ENCODE data around the gene KCNK3. TPM values are rescaled to one million over a fixed set of nuclear protein-coding genes. Genes with fewer than 3 reads are reported as not detected.

The KCNK3 gene
- total RNA-seq, 1 donor from 2014 or later, result 21.7 TPM

DNA sequence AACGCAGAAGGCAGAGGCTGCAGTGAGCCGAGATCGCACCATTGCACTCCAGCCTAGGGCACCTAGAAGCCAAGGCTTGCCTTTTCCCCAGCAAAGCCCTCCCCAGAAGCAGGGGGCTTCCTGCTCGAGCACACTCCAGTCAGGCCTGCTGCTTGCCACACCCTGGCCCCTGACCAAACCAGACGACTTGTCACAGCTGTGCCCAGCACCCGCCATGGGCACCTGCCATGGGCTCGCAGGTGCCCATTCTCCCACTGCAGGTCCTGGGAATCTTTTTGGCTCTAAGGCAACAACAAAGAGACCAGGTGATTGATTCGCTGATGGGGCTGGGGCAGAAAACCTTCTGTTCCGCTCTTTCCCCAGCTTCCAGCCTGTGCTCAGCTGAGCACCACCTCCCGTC lies 4.9 kb downstream of the KCNK3 start:
- Mint-ChIP-seq H3K27ac (ENCODE audit: unreplicated experiment) (no peak overlapping the region), H3K9me3 (ENCODE audit: unreplicated experiment) (peaks cover 8% of the 10 kb centered on the region), H3K4me1 (ENCODE audit: low read depth, unreplicated experiment) (peaks cover 41% of the 10 kb centered on the region), H3K27me3 (ENCODE audit: unreplicated experiment) (peaks cover 19% of the 10 kb centered on the region), H3K4me3 (ENCODE audit: unreplicated experiment) (no peak overlapping the region), H3K36me3 (ENCODE audit: unreplicated experiment) (peaks cover 4% of the 10 kb centered on the region)
- TF ChIP-seq, protein P1, sequence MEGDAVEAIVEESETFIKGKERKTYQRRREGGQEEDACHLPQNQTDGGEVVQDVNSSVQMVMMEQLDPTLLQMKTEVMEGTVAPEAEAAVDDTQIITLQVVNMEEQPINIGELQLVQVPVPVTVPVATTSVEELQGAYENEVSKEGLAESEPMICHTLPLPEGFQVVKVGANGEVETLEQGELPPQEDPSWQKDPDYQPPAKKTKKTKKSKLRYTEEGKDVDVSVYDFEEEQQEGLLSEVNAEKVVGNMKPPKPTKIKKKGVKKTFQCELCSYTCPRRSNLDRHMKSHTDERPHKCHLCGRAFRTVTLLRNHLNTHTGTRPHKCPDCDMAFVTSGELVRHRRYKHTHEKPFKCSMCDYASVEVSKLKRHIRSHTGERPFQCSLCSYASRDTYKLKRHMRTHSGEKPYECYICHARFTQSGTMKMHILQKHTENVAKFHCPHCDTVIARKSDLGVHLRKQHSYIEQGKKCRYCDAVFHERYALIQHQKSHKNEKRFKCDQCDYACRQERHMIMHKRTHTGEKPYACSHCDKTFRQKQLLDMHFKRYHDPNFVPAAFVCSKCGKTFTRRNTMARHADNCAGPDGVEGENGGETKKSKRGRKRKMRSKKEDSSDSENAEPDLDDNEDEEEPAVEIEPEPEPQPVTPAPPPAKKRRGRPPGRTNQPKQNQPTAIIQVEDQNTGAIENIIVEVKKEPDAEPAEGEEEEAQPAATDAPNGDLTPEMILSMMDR (IDR thresholded peaks at IDR 0.05; ENCODE audit: partially characterized antibody, unreplicated experiment), result no peak
- DNase-seq, result no peak

DNA sequence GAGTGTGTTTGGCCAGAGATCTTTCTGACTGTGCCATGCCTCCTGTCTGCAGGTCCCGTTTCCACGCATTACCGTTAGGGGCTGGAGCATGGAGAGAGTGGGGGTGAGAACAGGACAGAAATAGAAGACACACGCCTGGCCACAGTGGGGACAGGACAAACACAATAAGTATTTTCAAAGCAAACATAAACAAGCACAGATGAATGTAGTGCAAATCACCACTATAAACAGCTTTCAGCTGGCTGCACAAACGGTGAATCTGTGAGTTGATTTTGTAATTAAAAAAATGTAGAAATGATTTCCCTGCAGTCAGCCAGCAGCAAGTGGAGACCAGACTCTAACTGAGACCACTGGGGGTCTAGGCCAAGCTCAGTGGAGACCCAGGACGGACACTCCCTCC lies 6.8 kb downstream of the KCNK3 start:
- TF ChIP-seq, protein P1 (IDR thresholded peaks at IDR 0.05; ENCODE audit: partially characterized antibody, unreplicated experiment), result no peak
- H3K4me3 Mint-ChIP-seq (ENCODE audit: unreplicated experiment), result no peak overlapping the region
- H3K36me3 Mint-ChIP-seq (ENCODE audit: unreplicated experiment), result peaks cover 4% of the 10 kb centered on the region
- no peak overlapping the region for H3K27ac Mint-ChIP-seq (ENCODE audit: unreplicated experiment)
- peaks cover 38% of the 10 kb centered on the region for H3K4me1 Mint-ChIP-seq (ENCODE audit: low read depth, unreplicated experiment)
- peaks cover 12% of the 10 kb centered on the region for H3K27me3 Mint-ChIP-seq (ENCODE audit: unreplicated experiment)
- H3K9me3 Mint-ChIP-seq (ENCODE audit: unreplicated experiment), result peaks cover 8% of the 10 kb centered on the region
- DNase-seq, result no peak

DNA sequence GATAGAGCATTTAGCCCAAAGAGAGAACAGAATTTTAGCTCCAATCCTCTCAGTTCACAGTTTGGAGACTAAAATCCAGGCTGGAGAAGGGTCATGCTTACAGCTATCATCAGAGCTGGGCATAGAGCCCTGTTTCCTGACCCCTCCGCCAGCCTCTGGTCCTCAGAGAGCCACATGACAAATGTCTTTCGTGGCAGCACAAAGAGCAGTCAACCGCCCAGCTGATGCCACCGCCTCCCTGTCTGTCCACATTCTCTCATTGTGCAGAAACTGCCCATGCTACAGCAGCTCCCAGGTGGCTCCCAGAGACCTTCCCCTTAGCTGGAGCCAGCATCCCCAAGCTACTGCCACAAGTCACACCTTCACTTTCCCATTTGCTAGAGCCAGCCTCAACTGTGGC lies 7.6 kb downstream of the KCNK3 start:
- DNase-seq, result no peak
- peaks cover 35% of the 10 kb centered on the region for H3K4me1 Mint-ChIP-seq (ENCODE audit: low read depth, unreplicated experiment)
- H3K9me3 Mint-ChIP-seq (ENCODE audit: unreplicated experiment), result peaks cover 5% of the 10 kb centered on the region
- no peaks in the 10 kb centered on the region for H3K36me3 Mint-ChIP-seq (ENCODE audit: unreplicated experiment)
- peak overlapping the region; percentile 13 for H3K4me3 Mint-ChIP-seq (ENCODE audit: unreplicated experiment)
- H3K27ac Mint-ChIP-seq (ENCODE audit: unreplicated experiment), result no peak overlapping the region
- TF ChIP-seq, protein P1 (IDR thresholded peaks at IDR 0.05; ENCODE audit: partially characterized antibody, unreplicated experiment), result no peak
- H3K27me3 Mint-ChIP-seq (ENCODE audit: unreplicated experiment), result peaks cover 7% of the 10 kb centered on the region

DNA sequence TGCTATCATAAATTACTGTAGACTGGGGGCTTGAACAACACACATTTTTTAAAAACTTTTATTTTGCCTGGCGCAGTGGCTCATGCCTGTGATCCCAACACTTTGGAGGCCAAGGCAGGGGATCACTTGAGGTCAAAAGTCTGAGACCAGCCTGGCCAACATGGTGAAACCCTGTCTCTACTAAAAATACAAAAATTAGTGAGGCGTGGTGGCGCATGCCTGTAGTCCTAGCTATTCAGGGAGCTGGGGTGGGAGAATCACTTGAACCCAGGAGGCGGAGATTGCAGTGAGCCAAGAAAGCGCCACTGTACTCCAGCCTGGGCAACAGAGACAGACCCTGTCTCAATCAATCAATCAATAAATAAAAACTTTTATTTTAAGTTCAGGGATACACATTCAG lies 9.1 kb downstream of the KCNK3 start:
- DNase-seq, result no peak
- Mint-ChIP-seq H3K27ac (ENCODE audit: unreplicated experiment) (no peak overlapping the region), H3K4me1 (ENCODE audit: low read depth, unreplicated experiment) (peaks cover 30% of the 10 kb centered on the region), H3K9me3 (ENCODE audit: unreplicated experiment) (peaks cover 5% of the 10 kb centered on the region), H3K4me3 (ENCODE audit: unreplicated experiment) (no peak overlapping the region), H3K27me3 (ENCODE audit: unreplicated experiment) (peaks cover 7% of the 10 kb centered on the region), H3K36me3 (ENCODE audit: unreplicated experiment) (no peaks in the 10 kb centered on the region)
- TF ChIP-seq, protein P1 (IDR thresholded peaks at IDR 0.05; ENCODE audit: partially characterized antibody, unreplicated experiment), result no peak

DNA sequence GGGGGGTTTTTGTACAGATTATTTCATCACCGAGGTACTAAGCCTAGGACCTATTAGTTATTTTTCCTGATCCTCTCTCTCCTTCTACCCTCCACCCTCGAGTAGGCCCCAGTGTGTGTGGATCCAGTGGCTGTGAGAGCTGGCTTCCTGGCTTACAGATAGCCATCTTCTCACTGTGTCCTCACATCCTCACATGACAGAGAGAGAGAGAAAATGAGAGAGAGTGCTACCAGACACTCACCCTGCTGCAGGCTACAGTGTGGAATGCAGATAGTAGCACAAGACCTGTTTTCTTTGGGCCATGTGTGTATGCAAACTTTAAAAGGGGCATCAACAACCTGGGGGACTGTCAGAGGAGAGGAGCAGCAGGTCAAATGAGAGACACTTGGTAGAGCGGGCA lies 9.5 kb downstream of the KCNK3 start:
- H3K4me1 Mint-ChIP-seq (ENCODE audit: low read depth, unreplicated experiment), result peaks cover 26% of the 10 kb centered on the region
- TF ChIP-seq, protein P1 (IDR thresholded peaks at IDR 0.05; ENCODE audit: partially characterized antibody, unreplicated experiment), result no peak
- peaks cover 7% of the 10 kb centered on the region for H3K27me3 Mint-ChIP-seq (ENCODE audit: unreplicated experiment)
- DNase-seq, result no peak
- H3K9me3 Mint-ChIP-seq (ENCODE audit: unreplicated experiment), result peaks cover 5% of the 10 kb centered on the region
- no peaks in the 10 kb centered on the region for H3K36me3 Mint-ChIP-seq (ENCODE audit: unreplicated experiment)
- H3K27ac Mint-ChIP-seq (ENCODE audit: unreplicated experiment), result no peak overlapping the region
- H3K4me3 Mint-ChIP-seq (ENCODE audit: unreplicated experiment), result no peak overlapping the region
